Esophagus muscularis mucosa (tissue), 4 donors: ENCODE data around the gene UMODL1. TPM values are rescaled to one million over a fixed set of nuclear protein-coding genes. Genes with fewer than 3 reads are reported as not detected.
"Not testable (repeated sequence)": the region's sequence is repeated elsewhere in the genome, so short reads cannot be mapped to it uniquely, and the experiment has no call there.

Experiments
- DNase-seq: peaks from one replicate; pipeline ENCODE4 v3.0.0-alpha.2; 2017; ENCODE audit errors: extremely low spot score
- H3K27ac ChIP-seq, 4 donors: fragments of 200-600 bp; sonication (generic); replicated peaks in 1 of 4; 1 replicate in 3 of 4; 2 replicates in 1 of 4; pipeline ENCODE4 v1.5.1; 2016 to 2019; ENCODE audit warnings: mild to moderate bottlenecking in 1 of 4
- H3K27me3 ChIP-seq, 4 donors: fragments of 200-600 bp; sonication (generic); one replicate each; pipeline versions ENCODE4 v1.5.1 to v1.6.0; 2016 to 2019
- H3K36me3 ChIP-seq, 4 donors: fragments of 200-600 bp; sonication (generic); one replicate each; pipeline ENCODE4 v1.5.1; 2016 to 2019
- H3K4me1 ChIP-seq, 4 donors: fragments of 200-600 bp; sonication (generic); one replicate each; pipeline ENCODE4 v1.5.1; 2016 to 2019
- H3K4me3 ChIP-seq, 4 donors: fragments of 200-600 bp; sonication (generic); 1 replicate in 2 of 4; 2 replicates in 2 of 4; pipeline ENCODE4 v1.5.1; 2016 to 2019; ENCODE audit warnings: mild to moderate bottlenecking in 4 of 4, moderate library complexity in 1 of 4
- H3K9me3 ChIP-seq, 4 donors: fragments of 200-600 bp; sonication (generic); 1 replicate in 3 of 4; 2 replicates in 1 of 4; pipeline ENCODE4 v1.5.1; 2016 to 2019
- CTCF ChIP-seq, 3 experiments: fragments of 200-600 bp in 2 of 3; fragments of 450-650 bp in 1 of 3; sonication (generic) in 2 of 3; IDR thresholded peaks; one replicate each; pipeline ENCODE4 v1.5.1; 2017 to 2019; ENCODE audit warnings: antibody characterized with exemption in 3 of 3, mild to moderate bottlenecking in 2 of 3, moderate library complexity in 1 of 3
- EP300 ChIP-seq: sonication (generic); formaldehyde crosslinking; IDR thresholded peaks from one replicate; pipeline ENCODE4 v1.6.1; 2017; ENCODE audit warnings: antibody characterized with exemption
- POLR2A ChIP-seq: fragments of 450-650 bp; IDR thresholded peaks from one replicate; pipeline ENCODE4 v1.6.1; 2017; ENCODE audit warnings: antibody characterized with exemption, moderate library complexity, mild to moderate bottlenecking, low read depth
- POLR2AphosphoS5 ChIP-seq, 2 donors: sonication (generic); formaldehyde crosslinking; IDR thresholded peaks; one replicate each; pipeline ENCODE4 v1.6.1; 2017; ENCODE audit warnings: antibody characterized with exemption in 2 of 2
- WGBS: methylation state at CpG from one replicate; pipeline ENCODE4 v1.1.5; 2018; 5-methylcytosine and 5-hydroxymethylcytosine counted together
- intact Hi-C: fragments of 100-400 bp; cut with DNase I; formaldehyde crosslinking; loops from one replicate; pipeline ENCODE4 v1.15.1; 2023
- total RNA-seq, 4 donors: library from RNA; depleted of rRNA; stranded (reverse); fragments of >200 nt; gene quantifications; one replicate each; pipeline versions ENCODE4 v1.1.0 to v1.2.1, GENCODE V29; 2016

The UMODL1 gene
- total RNA-seq, 4 donors from 2014 or later = 0.13 TPM; not detected in 3

GRCh38 chr21:42176859-42177258, 105.7 kb downstream of the UMODL1 start:
- WGBS = 35% methylated on average over 3 of the region's 3 CpGs
- TF ChIP-seq POLR2A (no peak), CTCF (IDR thresholded peaks at IDR 0.05) (no peak)
- Histone ChIP-seq H3K27me3 (no peaks in the 10 kb centered on the region), H3K4me1 (peaks cover 4 to 16% (median 13%) of the 10 kb centered on the region in 4 donors), H3K4me3 (no peak overlapping the region), H3K27ac (peak overlapping the region in 3 of 4 donors; percentile 52 to 60 (median 57)), H3K36me3 (no peaks in the 10 kb centered on the region), H3K9me3 (no peaks in the 10 kb centered on the region)
- peak; percentile 24 for DNase-seq
- intact Hi-C loops = no loop called here

- Histone ChIP-seq H3K4me3 (no peak overlapping the region), H3K4me1 (peaks cover 4 to 16% (median 13%) of the 10 kb centered on the region in 4 donors), H3K9me3 (no peaks in the 10 kb centered on the region), H3K27me3 (no peaks in the 10 kb centered on the region), H3K36me3 (no peaks in the 10 kb centered on the region), H3K27ac (no peak overlapping the region)
- WGBS = 69% methylated on average over 3 of the region's 3 CpGs
- intact Hi-C loops = no loop called here
- peak; percentile 47 for DNase-seq
- TF ChIP-seq CTCF (IDR thresholded peaks at IDR 0.05) (no peak), EP300 (no peak), POLR2AphosphoS5 (IDR thresholded peaks at IDR 0.05) (no peak), POLR2A (no peak)
These were observed 108.2 kb downstream of the UMODL1 start for GRCh38 chr21:42179316-42179715.

- DNase-seq, H3K36me3 ChIP-seq, H3K9me3 ChIP-seq, H3K4me3 ChIP-seq, intact Hi-C loops, H3K27me3 ChIP-seq, H3K27ac ChIP-seq: not testable (repeated sequence)
- 84% methylated on average over 3 of the region's 3 CpGs for WGBS
- H3K4me1 ChIP-seq = peaks cover 4 to 16% (median 13%) of the 10 kb centered on the region in 4 donors
These were observed 108.9 kb downstream of the UMODL1 start for GRCh38 chr21:42180001-42180400.

GRCh38 chr21:42182713-42183371, 111.7 kb downstream of the UMODL1 start:
- Histone ChIP-seq H3K9me3 (no peaks in the 10 kb centered on the region), H3K27ac (no peak overlapping the region), H3K36me3 (no peaks in the 10 kb centered on the region), H3K4me1 (peaks cover 2 to 5% (median 4%) of the 10 kb centered on the region in 4 donors), H3K4me3 (no peak overlapping the region), H3K27me3 (no peaks in the 10 kb centered on the region)
- peak; percentile 39 for DNase-seq
- intact Hi-C loops = no loop called here
- TF ChIP-seq EP300 (no peak), CTCF (IDR thresholded peaks at IDR 0.05) (no peak), POLR2A (no peak), POLR2AphosphoS5 (IDR thresholded peaks at IDR 0.05) (no peak)
- WGBS = 45% methylated on average over 4 of the region's 4 CpGs

- H3K4me1 ChIP-seq = peaks cover 5 to 12% (median 11%) of the 10 kb centered on the region in 4 donors
- DNase-seq = peak; percentile 50
- WGBS = 96% methylated on average over 6 of the region's 6 CpGs
- no peak overlapping the region for H3K4me3 ChIP-seq
- no peaks in the 10 kb centered on the region for H3K27me3 ChIP-seq
- H3K27ac ChIP-seq = no peak overlapping the region
- H3K9me3 ChIP-seq = no peaks in the 10 kb centered on the region
- intact Hi-C loops = no loop called here
- TF ChIP-seq CTCF (IDR thresholded peaks at IDR 0.05) = no peak
- no peak for TF ChIP-seq EP300
- no peak for TF ChIP-seq POLR2AphosphoS5 (IDR thresholded peaks at IDR 0.05)
- no peak for TF ChIP-seq POLR2A
- no peaks in the 10 kb centered on the region for H3K36me3 ChIP-seq
These were observed 112.5 kb downstream of the UMODL1 start for GRCh38 chr21:42183374-42184266.
